Keratinocyte (primary cell): ENCODE measurements around the gene SCLY. TPM values are rescaled to one million over a fixed set of nuclear protein-coding genes. Genes with fewer than 3 reads are reported as not detected.

Experiments
- DNase-seq: peaks from one replicate; pipeline ENCODE4 v3.0.0-alpha.2; 2011; ENCODE audit warnings: low read depth, missing footprints, low spot score
- FAIRE-seq: peaks from 2 replicates; lab custom pipeline; 2011; peaks lifted over from hg19 to GRCh38; lab: Jason Lieb, UNC
- H2AFZ ChIP-seq: 2 replicates; pipeline ENCODE4 v1.6.0; 2012; ENCODE audit warnings: low read length, control low read depth, inconsistent platforms; ENCODE audit not compliant: control insufficient read depth
- H3K27ac ChIP-seq: 2 replicates; pipeline ENCODE4 v1.5.1; 2011; ENCODE audit warnings: low read length; ENCODE audit not compliant: control insufficient read depth, insufficient read depth
- H3K27me3 ChIP-seq: 3 replicates; pipeline ENCODE4 v1.6.0; 2011; ENCODE audit warnings: low read length; ENCODE audit not compliant: control insufficient read depth, insufficient read depth; ENCODE audit errors: extremely low read depth
- H3K36me3 ChIP-seq, 2 experiments: 2 replicates in 1 of 2; 3 replicates in 1 of 2; pipeline ENCODE4 v1.5.1; 2011; ENCODE audit warnings: low read length in 2 of 2, mild to moderate bottlenecking in 1 of 2; ENCODE audit not compliant: control insufficient read depth in 2 of 2, insufficient read depth in 2 of 2; ENCODE audit errors: extremely low read depth in 1 of 2
- H3K4me1 ChIP-seq: 3 replicates; pipeline ENCODE4 v1.5.1; 2011; ENCODE audit warnings: low read length; ENCODE audit not compliant: control insufficient read depth, insufficient read depth; ENCODE audit errors: extremely low read depth
- H3K4me2 ChIP-seq: 3 replicates; pipeline ENCODE4 v1.6.0; 2011; ENCODE audit warnings: low read depth, low read length; ENCODE audit not compliant: control insufficient read depth, insufficient read depth; ENCODE audit errors: extremely low read depth
- H3K4me3 ChIP-seq, 3 experiments: fragments of 200-600 bp in 1 of 3; sonication (generic) in 1 of 3; 2 replicates in 2 of 3; 3 replicates in 1 of 3; pipeline ENCODE4 v1.5.1; 2011 to 2016; ENCODE audit warnings: low read length in 3 of 3, mild to moderate bottlenecking in 3 of 3, control low read depth in 2 of 3, inconsistent platforms in 1 of 3, low read depth in 1 of 3, mixed read lengths in 1 of 3, mixed run types in 1 of 3, moderate library complexity in 1 of 3; ENCODE audit not compliant: control insufficient read depth in 2 of 3, insufficient read depth in 2 of 3; ENCODE audit errors: extremely low read depth in 1 of 3
- H3K79me2 ChIP-seq: 2 replicates; pipeline ENCODE4 v1.6.0; 2012; ENCODE audit warnings: low read length; ENCODE audit not compliant: control insufficient read depth, insufficient read depth
- H3K9ac ChIP-seq: 3 replicates; pipeline ENCODE4 v1.6.0; 2011; ENCODE audit warnings: low read length; ENCODE audit not compliant: control insufficient read depth, insufficient read depth; ENCODE audit errors: extremely low read depth
- H3K9me1 ChIP-seq: 3 replicates; pipeline ENCODE4 v1.6.0; 2011; ENCODE audit warnings: low read length; ENCODE audit not compliant: control insufficient read depth, insufficient read depth; ENCODE audit errors: extremely low read depth
- H3K9me3 ChIP-seq: 2 replicates; pipeline ENCODE4 v1.5.1; 2012; ENCODE audit warnings: low read depth, low read length; ENCODE audit not compliant: control insufficient read depth
- H4K20me1 ChIP-seq: 3 replicates; pipeline ENCODE4 v1.6.0; 2011; ENCODE audit warnings: low read length; ENCODE audit not compliant: control insufficient read depth, insufficient read depth; ENCODE audit errors: extremely low read depth
- CTCF ChIP-seq, 3 experiments: IDR thresholded peaks in 1 of 3; conservative IDR thresholded peaks in 1 of 3; optimal IDR thresholded peaks in 1 of 3; 2 replicates in 2 of 3; 3 replicates in 1 of 3; pipeline versions ENCODE3 to v1.5.1; 2011; ENCODE audit warnings: low read length in 3 of 3, mild to moderate bottlenecking in 3 of 3, moderate library complexity in 2 of 3, control low read depth in 1 of 3, inconsistent platforms in 1 of 3; ENCODE audit not compliant: insufficient read depth in 2 of 3; ENCODE audit errors: extremely low read depth in 1 of 3
- EZH2 ChIP-seq: IDR thresholded peaks from one replicate; pipeline ENCODE4 v1.6.1; 2012; ENCODE audit warnings: inconsistent platforms, mild to moderate bottlenecking, low read length, moderate library complexity
- dilution Hi-C: fragments of 300-500 bp; cut with MboI; formaldehyde crosslinking; loops from one replicate; pipeline ENCODE4 v1.7.0; 2020; ENCODE audit warnings: low sequenced_read_pairs; ENCODE audit not compliant: extremely low pct_ligation_motif_present
- polyA minus RNA-seq, 3 experiments: library from RNA; depleted of rRNA, polyadenylated mRNA; stranded (reverse); fragments of >200 nt; gene quantifications; 1 replicate in 1 of 3; 2 replicates in 1 of 3; 3 replicates in 1 of 3; pipeline ENCODE4 v1.2.3, GENCODE V29; 2011
- polyA plus RNA-seq, 5 experiments: library from polyadenylated mRNA; depleted of rRNA in 3 of 5; stranded (reverse) in 3 of 5; stranded (forward) in 1 of 5; unstranded in 1 of 5; fragments of >200 nt; gene quantifications; 1 replicate in 1 of 5; 2 replicates in 3 of 5; 3 replicates in 1 of 5; pipeline versions ENCODE4 v1.2.1 to v1.2.3, GENCODE V29; 2011 to 2012; ENCODE audit warnings: missing spikeins in 2 of 5, low read depth in 1 of 5, low replicate concordance in 1 of 5

SCLY gene
- polyA plus RNA-seq: 11.4 to 11.9 TPM (median 11.8 TPM) in 3 replicates
- polyA plus RNA-seq (2011; ENCODE audit: low read depth): 3.2 TPM
- polyA plus RNA-seq (2011; cell fraction: cytosol; rRNA removed): 10.3 and 12.1 TPM in 2 replicates
- polyA plus RNA-seq (2011; cell fraction: nucleus; rRNA removed): 14.2 and 15.5 TPM in 2 replicates
- polyA plus RNA-seq (2012; ENCODE audit: low replicate concordance): 5.4 and 13.8 TPM in 2 replicates
- 11.0 to 21.0 TPM (median 15.0 TPM) in 3 replicates for polyA minus RNA-seq
- 18.4 TPM for polyA minus RNA-seq (2011; cell fraction: cytosol; rRNA and poly(A)+ RNA removed)
- 8.4 and 13.3 TPM in 2 replicates for polyA minus RNA-seq (2011; cell fraction: nucleus; rRNA and poly(A)+ RNA removed)

GRCh38 chr2:238060542-238061314 is at the start of gene SCLY:
Gene SCLY (plus strand): TSS chr2:238061001. CDS start chr2:238061055, 54 bp downstream.
- Histone ChIP-seq H3K9ac (peak within 1 kb of the TSS; percentile 81), H2AFZ (peak within 1 kb of the TSS; percentile 92), H3K79me2 (peaks cover 13% of the 10 kb centered on the region), H3K27me3 (no peaks in the 10 kb centered on the region), H3K27ac (peak within 1 kb of the TSS; percentile 79), H3K4me1 (peaks cover 13% of the 10 kb centered on the region), H3K9me1 (no peaks in the 10 kb centered on the region), H3K4me3 (peak within 1 kb of the TSS; percentile 79 to 96 (median 90)), H4K20me1 (no peaks in the 10 kb centered on the region), H3K36me3 (peaks cover 4 to 10% of the 10 kb centered on the region in 2 experiments), H3K4me2 (peak within 1 kb of the TSS; percentile 96), H3K9me3 (no peaks in the 10 kb centered on the region)
- TF ChIP-seq CTCF (optimal IDR thresholded peaks at IDR 0.05 in 1 of 3, IDR thresholded peaks at IDR 0.05 in 1 of 3, conservative IDR thresholded peaks at IDR 0.05 in 1 of 3; ENCODE audit: extremely low read depth in 1 of 3, insufficient read depth in 2 of 3, low read length in 3 of 3): no peak
- TF ChIP-seq EZH2: no peak
- FAIRE-seq: peak; percentile 62
- dilution Hi-C loops: no loop called here
- DNase-seq: peak; percentile 56

GRCh38 chr2:238013806-238014205 is 47.0 kb upstream of the SCLY start:
- H3K4me3 ChIP-seq: no peak overlapping the region
- H4K20me1 ChIP-seq: no peaks in the 10 kb centered on the region
- dilution Hi-C loops: no loop called here
- no peak for FAIRE-seq
- no peak for DNase-seq
- no peaks in the 10 kb centered on the region for H3K9me1 ChIP-seq
- H3K79me2 ChIP-seq: peaks cover 19% of the 10 kb centered on the region
- H2AFZ ChIP-seq: no peak overlapping the region
- H3K4me1 ChIP-seq: peaks cover 3% of the 10 kb centered on the region
- no peaks in the 10 kb centered on the region for H3K27me3 ChIP-seq
- H3K9me3 ChIP-seq: no peaks in the 10 kb centered on the region
- no peak overlapping the region for H3K9ac ChIP-seq
- H3K27ac ChIP-seq: no peak overlapping the region
- TF ChIP-seq EZH2 (no peak), CTCF (optimal IDR thresholded peaks at IDR 0.05 in 1 of 3, IDR thresholded peaks at IDR 0.05 in 1 of 3, conservative IDR thresholded peaks at IDR 0.05 in 1 of 3; ENCODE audit: extremely low read depth in 1 of 3, insufficient read depth in 2 of 3, low read length in 3 of 3) (no peak)
- peaks cover 11 to 13% of the 10 kb centered on the region in 2 experiments for H3K36me3 ChIP-seq
- no peak overlapping the region for H3K4me2 ChIP-seq
